GM18499 (cell line): ENCODE data around the gene SF1.

Source experiments
- ATAC-seq: cut with Tn5 transposase; IDR thresholded peaks from one replicate; pipeline ENCODE4 v1.9.1; 2021; ENCODE audit warnings: moderate number of reproducible peaks; ENCODE audit not compliant: insufficient read depth, unreplicated experiment

The SF1 gene

GRCh38 chr11:64729851-64730382, 48.4 kb downstream of the SF1 start:
- no peak for ATAC-seq

- no peak for ATAC-seq
Measured at GRCh38 chr11:64728757-64729365, 49.5 kb downstream of the SF1 start.

GRCh38 chr11:64726867-64727530, 51.3 kb downstream of the SF1 start:
- no peak for ATAC-seq

- ATAC-seq = no peak
Measured at GRCh38 chr11:64726211-64726641, 52.1 kb downstream of the SF1 start.

GRCh38 chr11:64724863-64725532, 53.3 kb downstream of the SF1 start:
- ATAC-seq = no peak

GRCh38 chr11:64723907-64724862, 54.2 kb downstream of the SF1 start:
- ATAC-seq = no peak

- no peak for ATAC-seq
Measured at GRCh38 chr11:64723117-64723906, 55.0 kb downstream of the SF1 start, which contains the start of gene NRXN2. Gene NRXN2, minus strand, starts transcription at chr11:64723197. Its CDS starts 9,498 bp downstream, at chr11:64713699.

GRCh38 chr11:64722141-64723065, 55.9 kb downstream of the SF1 start:
- ATAC-seq = no peak

- no peak for ATAC-seq
Measured at GRCh38 chr11:64721359-64721699, 57.0 kb downstream of the SF1 start.

- no peak for ATAC-seq
Measured at GRCh38 chr11:64720640-64721358, 57.5 kb downstream of the SF1 start.

- ATAC-seq = no peak
Measured at GRCh38 chr11:64720167-64720566, 58.2 kb downstream of the SF1 start.

- no peak for ATAC-seq
Measured at GRCh38 chr11:64719406-64719805, 58.9 kb downstream of the SF1 start.

GRCh38 chr11:64718780-64719124, 59.6 kb downstream of the SF1 start:
- no peak for ATAC-seq

GRCh38 chr11:64718084-64718779, 60.1 kb downstream of the SF1 start:
- no peak for ATAC-seq

- ATAC-seq = no peak
Measured at GRCh38 chr11:64717268-64717578, 61.1 kb downstream of the SF1 start.

- ATAC-seq = no peak
Measured at GRCh38 chr11:64716473-64717267, 61.7 kb downstream of the SF1 start.
